Tibial nerve (tissue), 4 donors: ENCODE data around the gene ADAMTS18. TPM values are rescaled to one million over a fixed set of nuclear protein-coding genes. Genes with fewer than 3 reads are reported as not detected.
"Not testable (repeated sequence)": the region's sequence is repeated elsewhere in the genome, so short reads cannot be mapped to it uniquely, and the experiment has no call there.

Experiments used
- DNase-seq, 2 donors: peaks; one replicate each; pipeline ENCODE4 v3.0.0-alpha.2; 2019; ENCODE audit warnings: low spot score in 2 of 2
- H3K27ac ChIP-seq, 4 donors: fragments of 200-600 bp; sonication (generic) in 3 of 4; one replicate each; pipeline ENCODE4 v1.5.1; 2017 to 2019; ENCODE audit warnings: mild to moderate bottlenecking in 1 of 4
- H3K27me3 ChIP-seq, 2 donors: fragments of 200-600 bp; sonication (generic) in 1 of 2; one replicate each; pipeline versions ENCODE4 v1.5.1 to v1.6.0; 2017 to 2019
- H3K36me3 ChIP-seq, 3 donors: fragments of 200-600 bp; sonication (generic); one replicate each; pipeline ENCODE4 v1.5.1; 2018 to 2019
- H3K4me1 ChIP-seq, 4 donors: fragments of 200-600 bp; sonication (generic) in 3 of 4; one replicate each; pipeline ENCODE4 v1.5.1; 2017 to 2019
- H3K4me3 ChIP-seq, 4 donors: fragments of 200-600 bp; sonication (generic) in 3 of 4; one replicate each; pipeline ENCODE4 v1.5.1; 2017 to 2019; ENCODE audit warnings: mild to moderate bottlenecking in 1 of 4, moderate library complexity in 1 of 4
- H3K9me3 ChIP-seq, 4 donors: fragments of 200-600 bp; sonication (generic) in 3 of 4; one replicate each; pipeline ENCODE4 v1.5.1; 2017 to 2019
- CTCF ChIP-seq, 5 experiments: fragments of 200-600 bp in 3 of 5; fragments of 450-650 bp in 2 of 5; sonication (generic) in 3 of 5; IDR thresholded peaks; one replicate each; pipeline ENCODE4 v1.5.1; 2016 to 2019; ENCODE audit warnings: antibody characterized with exemption in 5 of 5, mild to moderate bottlenecking in 3 of 5, moderate library complexity in 2 of 5
- EP300 ChIP-seq, 2 donors: sonication (generic); formaldehyde crosslinking; IDR thresholded peaks; one replicate each; pipeline ENCODE4 v1.6.1; 2017; ENCODE audit warnings: antibody characterized with exemption in 2 of 2, mild to moderate bottlenecking in 1 of 2
- POLR2A ChIP-seq, 2 donors: fragments of 450-650 bp; IDR thresholded peaks; one replicate each; pipeline ENCODE4 v1.6.1; 2017; ENCODE audit warnings: antibody characterized with exemption in 2 of 2, mild to moderate bottlenecking in 2 of 2, moderate library complexity in 2 of 2
- WGBS, 2 donors: methylation state at CpG; one replicate each; pipeline ENCODE4 v1.1.5; 2018; 5-methylcytosine and 5-hydroxymethylcytosine counted together
- total RNA-seq, 4 donors: library from RNA; depleted of rRNA; stranded (reverse); fragments of >200 nt; gene quantifications; one replicate each; pipeline ENCODE4 v1.1.0, GENCODE V29; 2016

The ADAMTS18 gene
- total RNA-seq, 4 donors from 2014 or later, result under 0.01 to 0.60 (median 0.21) TPM

DNA sequence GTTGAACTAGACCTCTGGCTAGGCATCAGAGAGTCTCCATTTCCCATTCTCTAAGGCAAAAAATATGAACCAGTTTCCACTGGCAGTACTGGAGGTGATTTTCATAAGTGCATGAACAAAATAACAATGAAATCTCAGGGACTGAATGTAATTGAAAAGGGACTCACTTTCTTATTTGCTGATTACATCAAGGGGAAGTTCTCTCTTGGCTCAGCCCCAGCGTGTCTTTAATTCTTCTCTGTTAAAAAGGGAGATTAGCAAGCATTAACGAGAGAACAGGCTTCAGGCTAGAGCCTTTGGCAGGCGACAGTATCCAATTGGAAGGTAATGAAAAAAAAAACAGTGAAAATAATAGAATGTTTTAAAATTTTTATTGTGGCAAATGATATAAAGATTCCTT lies 34.0 kb upstream of the ADAMTS18 start:
- 35 to 49% methylated on average over 3 of the region's 3 CpGs for WGBS, 2 donors
- no peaks in the 10 kb centered on the region for H3K27me3 ChIP-seq

DNA sequence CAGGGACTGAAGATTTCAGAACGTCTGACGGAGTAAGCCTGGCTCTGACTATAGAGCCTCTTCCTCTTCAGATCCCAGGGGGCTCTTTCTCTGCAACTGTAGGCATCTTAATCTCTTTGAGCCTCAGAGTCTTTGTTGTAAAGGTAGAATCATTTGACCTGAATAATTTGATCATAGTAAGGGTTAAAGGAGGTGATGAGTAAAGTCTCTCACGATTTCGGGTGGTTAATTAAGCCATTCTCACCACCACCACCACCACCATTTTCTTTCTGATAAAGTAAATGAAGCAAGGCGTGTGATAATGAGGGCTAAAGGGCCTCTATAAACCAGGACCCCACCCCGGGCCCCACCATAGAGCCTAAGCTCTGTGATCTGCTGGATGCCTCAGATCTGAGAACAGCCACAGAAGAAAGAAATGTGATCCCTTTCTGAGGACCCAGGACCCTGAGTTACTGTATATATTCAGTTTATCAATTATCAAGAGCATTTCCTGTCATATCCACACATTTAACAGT lies 33.0 kb upstream of the ADAMTS18 start:
- Histone ChIP-seq H3K4me1 (no peaks in the 10 kb centered on the region), H3K27ac (no peak overlapping the region), H3K36me3 (no peaks in the 10 kb centered on the region), H3K4me3 (no peak overlapping the region), H3K9me3 (no peaks in the 10 kb centered on the region), H3K27me3 (no peaks in the 10 kb centered on the region)
- DNase-seq, result no peak
- TF ChIP-seq POLR2A (IDR thresholded peaks at IDR 0.05) (no peak), EP300 (IDR thresholded peaks at IDR 0.05) (no peak), CTCF (IDR thresholded peaks at IDR 0.05) (no peak)
- 49 to 57% methylated on average over 6 of the region's 6 CpGs for WGBS, 2 donors

More for the DNA sequence above, 34.0 kb upstream of the ADAMTS18 start:
- no peak for DNase-seq
- H3K4me3 ChIP-seq, result no peak overlapping the region
- TF ChIP-seq POLR2A (IDR thresholded peaks at IDR 0.05) (no peak), EP300 (IDR thresholded peaks at IDR 0.05) (no peak), CTCF (IDR thresholded peaks at IDR 0.05) (no peak)
- no peaks in the 10 kb centered on the region for H3K4me1 ChIP-seq
- no peaks in the 10 kb centered on the region for H3K36me3 ChIP-seq
- H3K27ac ChIP-seq, result no peak overlapping the region
- H3K9me3 ChIP-seq, result no peaks in the 10 kb centered on the region

DNA sequence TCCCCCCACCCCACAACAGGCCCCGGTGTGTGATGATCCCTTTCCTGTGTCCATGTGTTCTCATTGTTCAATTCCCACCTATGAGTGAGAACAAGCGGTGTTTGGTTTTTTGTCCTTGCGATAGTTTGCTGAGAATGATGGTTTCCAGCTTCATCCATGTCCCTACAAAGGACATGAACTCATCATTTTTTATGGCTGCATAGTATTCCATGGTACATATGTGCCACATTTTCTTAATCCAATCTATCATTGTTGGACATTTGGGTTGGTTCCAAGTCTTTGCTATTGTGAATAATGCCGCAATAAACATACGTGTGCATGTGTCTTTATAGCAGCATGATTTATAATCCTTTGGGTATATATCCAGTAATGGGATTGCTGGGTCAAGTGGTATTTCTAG lies 28.8 kb upstream of the ADAMTS18 start:
- H3K27ac ChIP-seq, H3K27me3 ChIP-seq, DNase-seq, H3K9me3 ChIP-seq, H3K4me3 ChIP-seq, H3K4me1 ChIP-seq, H3K36me3 ChIP-seq: not testable (repeated sequence)
- 86 to 95% methylated on average over 5 of the region's 5 CpGs for WGBS, 2 donors

DNA sequence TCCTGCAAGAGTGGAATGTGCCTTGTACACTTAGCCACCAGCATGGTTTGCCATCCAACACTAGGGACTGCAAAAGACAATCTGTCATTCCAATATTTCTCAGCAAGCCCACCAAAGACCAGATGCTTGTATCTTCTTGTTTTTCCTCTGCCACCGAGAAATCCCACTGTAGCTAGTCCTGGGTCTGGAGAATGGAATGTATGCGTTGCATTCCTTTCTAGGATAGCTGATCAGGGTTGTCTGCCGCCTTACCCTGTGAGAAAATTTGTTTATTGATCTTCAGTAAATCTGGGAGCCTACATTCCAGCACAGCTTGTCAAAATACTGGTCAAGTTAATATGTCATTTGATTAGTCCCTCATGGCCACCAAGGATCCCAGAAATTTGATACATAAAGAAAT lies 28.1 kb upstream of the ADAMTS18 start:
- WGBS, 2 donors, result 51 to 55% methylated on average over 3 of the region's 3 CpGs

DNA sequence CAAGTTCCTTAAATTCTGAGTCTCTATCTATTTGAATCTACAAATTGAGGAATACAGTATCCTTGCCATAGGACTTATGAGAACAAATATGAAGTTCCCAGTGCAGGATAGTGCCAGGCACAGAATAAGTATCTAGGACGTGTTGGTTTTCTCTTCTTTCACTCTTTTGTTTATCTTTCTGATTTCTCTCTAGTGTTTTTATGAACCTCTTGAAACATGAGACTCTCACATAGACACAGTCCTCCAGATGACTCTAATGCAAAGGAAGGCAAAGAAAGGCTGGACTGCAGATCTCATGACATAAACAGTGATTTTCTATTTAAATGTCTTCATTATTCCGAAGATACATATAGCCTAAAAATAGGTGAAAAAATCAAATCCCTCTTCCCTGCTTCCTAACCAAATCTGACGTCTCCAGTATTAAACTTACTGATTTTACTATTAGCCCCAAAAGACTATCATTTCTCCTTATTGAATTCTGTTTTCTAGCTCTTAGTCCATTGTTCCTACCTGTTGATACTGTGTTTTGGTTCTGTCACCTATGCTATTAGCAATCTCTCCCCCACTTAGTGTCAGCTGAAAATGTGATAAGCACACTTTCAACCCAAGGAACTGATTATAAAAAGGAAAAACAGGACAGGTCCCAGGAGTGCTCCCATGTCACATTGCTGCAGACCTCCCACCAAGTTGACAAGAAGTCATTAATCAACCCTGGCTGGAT lies 24.9 kb upstream of the ADAMTS18 start:
- no peak for DNase-seq
- no peak overlapping the region for H3K27ac ChIP-seq
- WGBS, 2 donors, result 65 to 73% methylated on average over 3 of the region's 3 CpGs
- no peaks in the 10 kb centered on the region for H3K27me3 ChIP-seq
- H3K4me1 ChIP-seq, result no peaks in the 10 kb centered on the region
- H3K36me3 ChIP-seq, result no peaks in the 10 kb centered on the region
- no peak overlapping the region for H3K4me3 ChIP-seq
- H3K9me3 ChIP-seq, result no peaks in the 10 kb centered on the region
- no peak for TF ChIP-seq POLR2A (IDR thresholded peaks at IDR 0.05)

More for the DNA sequence above, 28.1 kb upstream of the ADAMTS18 start:
- no peak for DNase-seq
- Histone ChIP-seq H3K9me3 (no peaks in the 10 kb centered on the region), H3K27me3 (no peaks in the 10 kb centered on the region), H3K4me1 (no peaks in the 10 kb centered on the region), H3K27ac (no peak overlapping the region), H3K36me3 (no peaks in the 10 kb centered on the region), H3K4me3 (no peak overlapping the region)
- TF ChIP-seq CTCF (IDR thresholded peaks at IDR 0.05) (no peak), EP300 (IDR thresholded peaks at IDR 0.05) (no peak), POLR2A (IDR thresholded peaks at IDR 0.05) (no peak)

DNA sequence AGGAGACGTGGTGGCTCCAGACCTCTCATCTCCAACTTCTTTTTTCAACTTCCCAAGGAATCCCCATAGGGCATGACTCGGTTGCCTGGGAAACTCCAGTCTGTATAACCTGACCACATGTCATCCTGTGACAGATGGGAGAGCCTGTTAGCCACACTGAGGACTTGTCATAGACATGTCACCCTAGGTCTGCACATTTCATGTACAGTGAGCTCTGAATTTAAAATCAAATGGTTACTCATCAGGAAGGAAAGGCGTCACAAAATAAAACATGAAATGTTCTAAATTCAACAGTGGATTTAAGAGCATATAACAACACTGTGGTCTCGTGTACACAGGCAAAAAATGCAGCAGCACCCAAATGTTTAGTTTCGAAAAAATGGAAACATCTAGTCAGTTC lies 22.2 kb upstream of the ADAMTS18 start:
- Histone ChIP-seq H3K9me3 (no peaks in the 10 kb centered on the region), H3K36me3 (no peaks in the 10 kb centered on the region), H3K27me3 (no peaks in the 10 kb centered on the region), H3K4me1 (no peaks in the 10 kb centered on the region), H3K27ac (no peak overlapping the region), H3K4me3 (no peak overlapping the region)
- 57 to 72% methylated on average over 5 of the region's 5 CpGs for WGBS, 2 donors
- no peak for DNase-seq
- TF ChIP-seq CTCF (IDR thresholded peaks at IDR 0.05) (no peak), EP300 (IDR thresholded peaks at IDR 0.05) (no peak), POLR2A (IDR thresholded peaks at IDR 0.05) (no peak)
